A549 (cell line): ENCODE results near the gene NSD2. TPM values are rescaled to one million over a fixed set of nuclear protein-coding genes. Genes with fewer than 3 reads are reported as not detected.

ENCODE experiments used
- ATAC-seq, 2 experiments: fragments of 200-7000 bp in 1 of 2; fragments of >200 bp in 1 of 2; cut with Nextera tagmentation in 1 of 2; cut with Tn5 transposase in 1 of 2; 3 replicates each; pipeline versions ENCODE4 v1.8.0 to v1.9.1; 2018 to 2020; ENCODE audit warnings: mild to moderate bottlenecking in 1 of 2, moderate library complexity in 1 of 2
- CTCF ChIA-PET: fragments of 300-600 bp; sonication (Branson Sonifier 250); formaldehyde crosslinking; extraction: SDS; loops from one replicate; lab custom pipeline; 2021; ENCODE audit warnings: antibody characterized with exemption, inconsistent platforms; lab: Yijun Ruan, JAX
- POLR2A ChIA-PET: fragments of 350-600 bp; formaldehyde crosslinking; extraction: SDS; loops from one replicate; lab custom pipeline; 2021; ENCODE audit warnings: antibody characterized with exemption, inconsistent platforms; lab: Yijun Ruan, JAX
- DNase-seq, 2 experiments: peaks; one replicate each; pipeline versions ENCODE4 v3.0.0 to v3.0.0-alpha.2; 2011 to 2016; ENCODE audit warnings: low read depth in 1 of 2, low spot score in 1 of 2
- FAIRE-seq: peaks from 2 replicates; lab custom pipeline; 2011; peaks lifted over from hg19 to GRCh38; lab: Jason Lieb, UNC
- H3K27ac ChIP-seq, 2 experiments: fragments of >200 bp; sonication (Bioruptor Twin); formaldehyde crosslinking; 3 replicates each; pipeline ENCODE4 v1.5.1; 2016 to 2017
- H3K4me1 ChIP-seq: fragments of >200 bp; sonication (Bioruptor Twin); formaldehyde crosslinking; 3 replicates; pipeline ENCODE4 v1.6.1; 2016
- H3K4me2 ChIP-seq: fragments of >200 bp; sonication (Bioruptor Twin); formaldehyde crosslinking; 3 replicates; pipeline ENCODE4 v1.6.1; 2016
- H3K4me3 ChIP-seq: fragments of >200 bp; sonication (Bioruptor Twin); formaldehyde crosslinking; 3 replicates; pipeline ENCODE4 v1.5.1; 2016
- H3K9me3 ChIP-seq: fragments of >200 bp; sonication (Bioruptor Twin); formaldehyde crosslinking; 3 replicates; pipeline ENCODE4 v1.6.1; 2016
- ATOH8 ChIP-seq: fragments of 250-450 bp; sonication (Bioruptor Pico); IDR thresholded peaks from 2 replicates; pipeline ENCODE4 v1.5.0; 2020; ENCODE audit warnings: low read depth, mild to moderate bottlenecking, moderate library complexity
- BCL3 ChIP-seq: fragments of >200 bp; sonication (Bioruptor Twin); formaldehyde crosslinking; IDR thresholded peaks from 3 replicates; pipeline ENCODE4 v1.6.1; 2016
- BHLHE40 ChIP-seq: IDR thresholded peaks from 2 replicates; pipeline ENCODE4 v1.6.1; 2012; ENCODE audit warnings: low read depth, low read length, inconsistent platforms
- CEBPB ChIP-seq, 2 experiments: fragments of >200 bp in 1 of 2; sonication (Bioruptor Twin) in 1 of 2; formaldehyde crosslinking in 1 of 2; IDR thresholded peaks; 2 replicates each; pipeline ENCODE4 v1.6.1; 2012 to 2016
- CTCF ChIP-seq: fragments of >200 bp; sonication (Bioruptor Twin); formaldehyde crosslinking; IDR thresholded peaks from 3 replicates; pipeline ENCODE4 v1.5.1; 2016
- E2F6 ChIP-seq: IDR thresholded peaks from 2 replicates; pipeline ENCODE4 v1.6.1; 2012; ENCODE audit warnings: low read depth, borderline replicate concordance
- EHF ChIP-seq: fragments of 250-450 bp; sonication (Bioruptor Pico); IDR thresholded peaks from 2 replicates; pipeline ENCODE4 v1.5.0; 2020; ENCODE audit warnings: mild to moderate bottlenecking
- EHMT2 ChIP-seq: fragments of 200-600 bp; sonication (generic); IDR thresholded peaks from 2 replicates; pipeline ENCODE4 v1.6.1; 2016; ENCODE audit warnings: antibody characterized with exemption, low read depth, mild to moderate bottlenecking, moderate library complexity
- ESRRA ChIP-seq: fragments of 150-350 bp; IDR thresholded peaks from 2 replicates; pipeline ENCODE4 v1.6.1; 2014; ENCODE audit warnings: mild to moderate bottlenecking, low read length, borderline replicate concordance
- FOXS1 ChIP-seq: fragments of 250-450 bp; sonication (Bioruptor Pico); IDR thresholded peaks from 2 replicates; pipeline ENCODE4 v1.5.0; 2020; ENCODE audit warnings: mild to moderate bottlenecking, moderate library complexity
- HDAC2 ChIP-seq: fragments of 200-600 bp; sonication (generic); IDR thresholded peaks from 2 replicates; pipeline ENCODE4 v1.6.1; 2016
- JUN ChIP-seq, 2 experiments: fragments of >200 bp; sonication (Bioruptor Twin); formaldehyde crosslinking; IDR thresholded peaks; 2 replicates in 1 of 2; 3 replicates in 1 of 2; pipeline ENCODE4 v1.6.1; 2016 to 2017
- KDM5A ChIP-seq: fragments of 200-600 bp; sonication (generic); IDR thresholded peaks from 2 replicates; pipeline ENCODE4 v1.6.1; 2016; ENCODE audit warnings: antibody characterized with exemption, mild to moderate bottlenecking
- MAX ChIP-seq: IDR thresholded peaks from 2 replicates; pipeline ENCODE4 v1.6.1; 2012
- MAZ ChIP-seq: fragments of 150-350 bp; IDR thresholded peaks from 2 replicates; pipeline ENCODE4 v1.6.1; 2014; ENCODE audit warnings: antibody characterized with exemption, low read depth, low read length, borderline replicate concordance
- NFE2L2 ChIP-seq: fragments of 150-350 bp; conservative IDR thresholded peaks from 2 replicates; pipeline ENCODE4 v1.6.1; 2014; ENCODE audit warnings: low read length
- NR3C1 ChIP-seq: fragments of >200 bp; sonication (Bioruptor Twin); formaldehyde crosslinking; IDR thresholded peaks from 3 replicates; pipeline ENCODE4 v1.6.1; 2017
- PBX3 ChIP-seq: IDR thresholded peaks from 2 replicates; pipeline ENCODE4 v1.6.1; 2012
- POLR2AphosphoS2 ChIP-seq: conservative IDR thresholded peaks from 2 replicates; pipeline ENCODE4 v1.6.1; 2012; ENCODE audit warnings: low read length, improper control_type of control experiment, inconsistent platforms
- RARB ChIP-seq: fragments of 250-450 bp; sonication (Bioruptor Pico); IDR thresholded peaks from 2 replicates; pipeline ENCODE4 v1.8.0; 2021; ENCODE audit warnings: mild to moderate bottlenecking, moderate library complexity
- RCOR1 ChIP-seq: fragments of 150-350 bp; IDR thresholded peaks from 2 replicates; pipeline ENCODE4 v1.6.1; 2014; ENCODE audit warnings: antibody characterized with exemption, low read length, low read depth
- RFX5 ChIP-seq: fragments of 450-650 bp; IDR thresholded peaks from 2 replicates; pipeline ENCODE4 v1.7.1; 2014; ENCODE audit warnings: antibody characterized with exemption, mild to moderate bottlenecking, moderate library complexity
- SMC3 ChIP-seq: fragments of >200 bp; sonication (Bioruptor Twin); formaldehyde crosslinking; IDR thresholded peaks from 3 replicates; pipeline ENCODE4 v1.6.1; 2018; ENCODE audit warnings: inconsistent platforms
- TFCP2L1 ChIP-seq: fragments of 250-450 bp; sonication (Bioruptor Pico); IDR thresholded peaks from 2 replicates; pipeline ENCODE4 v1.5.0; 2021; ENCODE audit warnings: mild to moderate bottlenecking
- USF2 ChIP-seq: fragments of 450-650 bp; IDR thresholded peaks from 2 replicates; pipeline ENCODE4 v1.6.1; 2014; ENCODE audit warnings: antibody characterized with exemption
- ZFP36 ChIP-seq: fragments of 450-650 bp; IDR thresholded peaks from 2 replicates; pipeline ENCODE4 v1.6.1; 2014; ENCODE audit warnings: borderline replicate concordance; ENCODE audit not compliant: partially characterized antibody
- ZNF302 ChIP-seq: fragments of 250-450 bp; sonication (Bioruptor Pico); IDR thresholded peaks from 2 replicates; pipeline ENCODE4 v1.9.0; 2021; ENCODE audit warnings: inconsistent platforms, mild to moderate bottlenecking, moderate library complexity
- ZSCAN20 ChIP-seq: fragments of 250-450 bp; sonication (Bioruptor Pico); IDR thresholded peaks from 2 replicates; pipeline ENCODE4 v1.8.0; 2022; ENCODE audit warnings: mild to moderate bottlenecking, moderate library complexity
- WGBS: methylation state at CpG from one replicate; pipeline ENCODE4 v1.1.6; 2017; ENCODE audit errors: missing lambda C conversion rate; 5-methylcytosine and 5-hydroxymethylcytosine counted together
- polyA plus RNA-seq, 4 experiments: library from polyadenylated mRNA; depleted of rRNA in 3 of 4; stranded (reverse); fragments of >200 nt; fragmentation: RNase III in 1 of 4; extraction: RNeasy Plus Mini Kit Qiagen cat#74134 plus additional on column Dnase treatment in 1 of 4; gene quantifications; 2 replicates in 3 of 4; 3 replicates in 1 of 4; pipeline ENCODE4 v1.2.3, GENCODE V29; 2011 to 2017

Gene NSD2
- polyA plus RNA-seq, 2 of the 4 experiments (the other 2 are of a cell fraction): 43.8 to 49.3 TPM

GRCh38 chr4:2006367-2006766 lies 135.2 kb downstream of the NSD2 start:
- Histone ChIP-seq H3K4me2 (no peak overlapping the region), H3K27ac (no peak overlapping the region), H3K4me1 (0 out of 3 replicates have a peak, but pooled peaks cover 7% of the 10 kb centered on the region), H3K4me3 (no peak overlapping the region), H3K9me3 (no peaks in the 10 kb centered on the region)
- POLR2A ChIA-PET: no interaction called here
- FAIRE-seq: no peak
- WGBS: 92% methylated on average over 7 of the region's 7 CpGs
- no peak for DNase-seq
- ATAC-seq: no peak
- CTCF ChIA-PET: no interaction called here
- no peak for TF ChIP-seq USF2
- TF ChIP-seq RFX5: no peak
- no peak for TF ChIP-seq HDAC2
- no peak for TF ChIP-seq EHMT2
- TF ChIP-seq KDM5A: no peak
- TF ChIP-seq CEBPB (IDR thresholded peaks at IDR 0.05): no peak
- no peak for TF ChIP-seq FOXS1
- no peak for TF ChIP-seq PBX3
- TF ChIP-seq TFCP2L1 (CRISPR knock-in tag): no peak
- TF ChIP-seq BCL3: no peak
- TF ChIP-seq ZNF302 (CRISPR knock-in tag): no peak
- no peak for TF ChIP-seq MAZ
- TF ChIP-seq ZFP36: no peak
- TF ChIP-seq POLR2AphosphoS2: no peak
- no peak for TF ChIP-seq EHF (CRISPR knock-in tag)

- peak overlapping the region; percentile 91 for H3K4me2 ChIP-seq
- peak overlapping the region; percentile 88; the same call in 2 of the 3 replicates for H3K4me3 ChIP-seq
- POLR2A ChIA-PET: no interaction called here
- no peak for TF ChIP-seq CTCF
- no peak for TF ChIP-seq NFE2L2
- TF ChIP-seq RCOR1: no peak
- no peak for TF ChIP-seq ESRRA
- no peak for TF ChIP-seq BHLHE40
- no peak for TF ChIP-seq SMC3
- no peak for TF ChIP-seq JUN (IDR thresholded peaks at IDR 0.05)
- no peak for TF ChIP-seq MAX
- TF ChIP-seq RARB: no peak
- no peak for TF ChIP-seq ATOH8 (CRISPR knock-in tag)
- TF ChIP-seq NR3C1: no peak
- no peak for TF ChIP-seq MAZ
- no peak for TF ChIP-seq E2F6
- no peak for TF ChIP-seq ZSCAN20 (CRISPR knock-in tag)
- TF ChIP-seq ZFP36: no peak
- no peak for TF ChIP-seq ZNF302 (CRISPR knock-in tag)
- no peak for TF ChIP-seq HDAC2
- WGBS: 80% methylated on average over 15 of the region's 15 CpGs
- no peaks in the 10 kb centered on the region for H3K9me3 ChIP-seq
- ATAC-seq (no peak), DNase-seq (no peak), FAIRE-seq (no peak)
- 0 out of 3 replicates have a peak, but pooled peaks cover 7% of the 10 kb centered on the region for H3K4me1 ChIP-seq
- H3K27ac ChIP-seq: no peak overlapping the region
- CTCF ChIA-PET: no interaction called here
These were observed 135.9 kb downstream of the NSD2 start for GRCh38 chr4:2006956-2007653.
